GM12891 (cell line): Measurements from ENCODE around the gene ACBD4.

Experiments
- PAX5 ChIP-seq: IDR thresholded peaks from 2 replicates; pipeline ENCODE4 v1.6.1; 2011; ENCODE audit warnings: low read length, moderate library complexity, mild to moderate bottlenecking; ENCODE audit not compliant: insufficient read depth, severe bottlenecking
- POLR2A ChIP-seq: IDR thresholded peaks from 2 replicates; pipeline ENCODE4 v1.6.1; 2011; ENCODE audit warnings: low read depth, low read length, control low read depth
- POLR2AphosphoS5 ChIP-seq: IDR thresholded peaks from 2 replicates; pipeline ENCODE4 v1.6.1; 2011; ENCODE audit warnings: low read depth, low read length, control low read depth
- TAF1 ChIP-seq: IDR thresholded peaks from 2 replicates; pipeline ENCODE4 v1.6.1; 2011; ENCODE audit warnings: low read depth, low read length, control low read depth

DNA sequence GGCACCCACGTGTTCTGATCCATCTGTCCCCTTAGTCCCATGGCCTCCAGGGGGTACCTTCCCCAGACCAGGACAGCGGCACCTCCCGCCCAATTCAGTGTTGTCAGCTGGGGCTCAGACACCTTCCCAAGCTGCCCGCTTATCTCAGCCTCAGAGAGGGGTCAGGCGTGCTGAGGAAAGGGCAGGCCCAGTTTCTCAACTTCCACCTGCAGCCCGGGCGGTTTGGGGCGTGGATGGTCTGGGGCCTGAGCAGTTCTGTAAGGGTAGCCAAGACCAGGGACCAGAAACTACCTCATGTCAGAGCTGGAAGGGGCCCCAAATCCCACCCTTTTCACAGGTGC lies 8.3 kb upstream of the ACBD4 start:
- TF ChIP-seq POLR2A (no peak), PAX5 (no peak), TAF1 (no peak), POLR2AphosphoS5 (no peak)
